Measurements from ENCODE around the gene IGF1R.

GRCh38 chr15:98717371-98717770 lies 69.0 kb downstream of the IGF1R start:
- TF ChIP-seq POLR2AphosphoS5 (IDR thresholded peaks at IDR 0.05; ENCODE audit: insufficient read depth in 1 of 2, low read depth in 1 of 2) (no peak), CTCF (IDR thresholded peaks at IDR 0.05) (no peak)
